ENCODE results near the gene AKT3.

GRCh38 chr1:243447347-243447746 lies 402.7 kb downstream of the AKT3 start:
- TF ChIP-seq CTCF (conservative IDR thresholded peaks at IDR 0.05) (no peak), EZH2 (IDR thresholded peaks at IDR 0.05; ENCODE audit: low read depth) (no peak)

Measured in PC-9 (cell line).